HepG2 (cell line): Measurements from ENCODE around the gene USP20. TPM values are rescaled to one million over a fixed set of nuclear protein-coding genes. Genes with fewer than 3 reads are reported as not detected.

Experiments used
- CAMTA2 ChIP-seq: sonication (generic); formaldehyde crosslinking; IDR thresholded peaks from 2 replicates; pipeline ENCODE4 v1.4.0; 2020; ENCODE audit warnings: mild to moderate bottlenecking, missing genetic modification reagents, borderline replicate concordance
- CHCHD3 ChIP-seq: sonication (generic); formaldehyde crosslinking; IDR thresholded peaks from 2 replicates; pipeline ENCODE4 v1.8.0; 2022; ENCODE audit warnings: mild to moderate bottlenecking, missing genetic modification reagents, moderate library complexity
- GTF3A ChIP-seq: sonication (generic); formaldehyde crosslinking; conservative IDR thresholded peaks from 2 replicates; pipeline ENCODE4 v1.4.0; 2020; ENCODE audit warnings: mild to moderate bottlenecking, missing genetic modification reagents
- ISX ChIP-seq: sonication (generic); formaldehyde crosslinking; conservative IDR thresholded peaks from 2 replicates; pipeline ENCODE4 v1.5.0; 2020; ENCODE audit warnings: missing genetic modification reagents
- KIAA2018 ChIP-seq: sonication (generic); formaldehyde crosslinking; IDR thresholded peaks from 2 replicates; pipeline ENCODE4 v1.5.0; 2020; ENCODE audit warnings: mild to moderate bottlenecking, missing genetic modification reagents, borderline replicate concordance
- MBD4 ChIP-seq: IDR thresholded peaks from 2 replicates; pipeline ENCODE4 v1.6.1; 2012; ENCODE audit warnings: low read length, inconsistent platforms, borderline replicate concordance
- NONO ChIP-seq, 2 experiments: fragments of 450-650 bp in 1 of 2; sonication (generic) in 1 of 2; formaldehyde crosslinking in 1 of 2; IDR thresholded peaks in 1 of 2; conservative IDR thresholded peaks in 1 of 2; 2 replicates each; pipeline versions ENCODE4 v1.6.1 to v1.8.0; 2017 to 2022; ENCODE audit warnings: mild to moderate bottlenecking in 1 of 2, missing genetic modification reagents in 1 of 2, moderate library complexity in 1 of 2
- SIX4 ChIP-seq: sonication (generic); formaldehyde crosslinking; IDR thresholded peaks from 2 replicates; pipeline ENCODE4 v1.4.0; 2020; ENCODE audit warnings: missing genetic modification reagents
- TCF7L2 ChIP-seq: IDR thresholded peaks from 2 replicates; pipeline ENCODE4 v1.6.1; 2011; ENCODE audit warnings: mild to moderate bottlenecking, low read depth, low read length, moderate library complexity
- TOE1 ChIP-seq: sonication (generic); formaldehyde crosslinking; IDR thresholded peaks from 2 replicates; pipeline ENCODE4 v1.4.0; 2020; ENCODE audit warnings: mild to moderate bottlenecking, missing genetic modification reagents
- TSC22D2 ChIP-seq: sonication (generic); formaldehyde crosslinking; IDR thresholded peaks from 2 replicates; pipeline ENCODE4 v1.5.1; 2020; ENCODE audit warnings: missing genetic modification reagents, mild to moderate bottlenecking, borderline replicate concordance
- ZIK1 ChIP-seq: sonication (generic); formaldehyde crosslinking; IDR thresholded peaks from 2 replicates; pipeline ENCODE4 v1.5.0; 2020; ENCODE audit warnings: mild to moderate bottlenecking, low read depth, missing genetic modification reagents, borderline replicate concordance
- ZNF251 ChIP-seq: sonication (generic); formaldehyde crosslinking; IDR thresholded peaks from 2 replicates; pipeline ENCODE4 v1.9.0; 2021; ENCODE audit warnings: mild to moderate bottlenecking, missing genetic modification reagents
- ZNF441 ChIP-seq: sonication (generic); formaldehyde crosslinking; IDR thresholded peaks from 2 replicates; pipeline ENCODE4 v1.7.0; 2021; ENCODE audit warnings: missing genetic modification reagents, borderline replicate concordance
- ZNF547 ChIP-seq: sonication (generic); formaldehyde crosslinking; IDR thresholded peaks from 2 replicates; pipeline ENCODE4 v1.5.1; 2020; ENCODE audit warnings: mild to moderate bottlenecking, missing genetic modification reagents
- ZSCAN5A ChIP-seq: sonication (generic); formaldehyde crosslinking; IDR thresholded peaks from 2 replicates; pipeline ENCODE4 v1.8.0; 2022; ENCODE audit warnings: mild to moderate bottlenecking, missing genetic modification reagents, borderline replicate concordance
- polyA plus RNA-seq, 8 experiments: library from polyadenylated mRNA; depleted of rRNA in 3 of 8; stranded (reverse) in 7 of 8; unstranded in 1 of 8; fragments of >200 nt; fragmentation: Illumina TruSeq in 4 of 8; extraction: Trizol in 4 of 8; gene quantifications; 2 replicates each; pipeline versions ENCODE4 v1.2.1 to v1.2.3, GENCODE V29; 2011 to 2016; ENCODE audit warnings: low read depth in 4 of 8, missing spikeins in 1 of 8, mixed read lengths in 1 of 8; ENCODE audit not compliant: insufficient read depth in 1 of 8
- total RNA-seq, 5 experiments: library from RNA; depleted of rRNA; stranded (reverse); fragments of >200 nt; fragmentation: Illumina TruSeq; extraction: Trizol; gene quantifications; 2 replicates each; pipeline ENCODE4 v1.2.3, GENCODE V29; 2016; ENCODE audit warnings: low read depth in 1 of 5
- TF ChIP-seq, protein P1 (sequence below): sonication (generic); formaldehyde crosslinking; IDR thresholded peaks from 2 replicates; pipeline ENCODE4 v1.4.0; 2020; ENCODE audit warnings: missing genetic modification reagents

Gene USP20
- total and polyA plus RNA-seq, 2 of the 13 experiments (the other 11 are each of a cell fraction or from before 2014, with no cell fraction given), result 4.4 to 5.9 TPM

DNA sequence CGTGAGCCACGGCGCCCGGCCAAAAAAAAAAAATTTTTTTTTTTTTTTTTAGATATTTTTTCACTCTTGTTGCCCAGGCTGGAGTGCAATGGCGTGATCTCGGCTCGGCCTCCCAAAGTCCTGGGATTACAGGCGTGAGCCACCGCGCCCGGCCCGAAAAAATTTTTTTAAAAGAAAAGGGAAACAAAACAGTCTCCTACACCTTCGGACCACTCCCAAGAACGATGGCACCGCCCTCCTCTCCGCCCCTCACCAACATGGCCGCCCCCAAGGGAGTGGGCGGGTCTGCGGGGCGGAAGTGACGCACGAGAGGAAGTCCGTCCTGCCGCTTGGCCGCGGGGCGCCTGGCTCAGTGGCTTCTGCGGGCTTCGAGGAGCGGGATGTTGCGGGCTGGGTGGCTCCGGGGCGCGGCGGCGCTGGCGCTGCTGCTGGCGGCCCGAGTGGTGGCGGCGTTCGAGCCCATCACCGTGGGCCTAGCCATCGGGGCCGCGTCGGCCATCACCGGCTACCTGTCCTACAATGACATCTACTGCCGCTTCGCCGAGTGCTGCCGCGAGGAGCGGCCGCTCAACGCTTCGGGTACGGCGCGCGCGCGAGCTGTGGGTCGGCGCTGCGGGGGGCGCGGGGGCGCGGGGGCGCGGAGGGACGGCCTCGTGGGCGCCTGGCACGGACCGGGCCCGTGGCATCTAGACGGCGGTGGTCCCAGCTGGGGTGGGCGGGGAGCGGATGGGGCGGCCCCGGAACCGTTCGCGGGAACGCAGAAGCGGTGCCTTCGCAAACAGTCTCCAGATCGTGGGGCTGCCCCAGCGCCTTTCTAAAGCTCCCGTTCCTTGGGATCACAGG, 32.2 kb upstream of the USP20 start, which contains the start of gene TOR1B (continued):
- TF ChIP-seq KIAA2018 (CRISPR knock-in tag) (no peak), GTF3A (CRISPR knock-in tag) (no peak), NONO (IDR thresholded peaks at IDR 0.05) (no peak), NONO (CRISPR knock-in tag; conservative IDR thresholded peaks at IDR 0.05) (no peak), CHCHD3 (no peak), ZNF547 (CRISPR knock-in tag) (peak; percentile 81), TOE1 (CRISPR knock-in tag) (no peak; the same call in 1 of the 2 replicates), TSC22D2 (CRISPR knock-in tag) (no peak), ZNF441 (CRISPR knock-in tag) (no peak), ISX (CRISPR knock-in tag) (no peak), CAMTA2 (CRISPR knock-in tag) (no peak), ZNF251 (no peak), SIX4 (no peak), TCF7L2 (no peak), ZSCAN5A (CRISPR knock-in tag) (no peak), MBD4 (no peak), ZIK1 (CRISPR knock-in tag) (peak; percentile 53; the same call in 1 of the 2 replicates)
- TF ChIP-seq, protein P1, sequence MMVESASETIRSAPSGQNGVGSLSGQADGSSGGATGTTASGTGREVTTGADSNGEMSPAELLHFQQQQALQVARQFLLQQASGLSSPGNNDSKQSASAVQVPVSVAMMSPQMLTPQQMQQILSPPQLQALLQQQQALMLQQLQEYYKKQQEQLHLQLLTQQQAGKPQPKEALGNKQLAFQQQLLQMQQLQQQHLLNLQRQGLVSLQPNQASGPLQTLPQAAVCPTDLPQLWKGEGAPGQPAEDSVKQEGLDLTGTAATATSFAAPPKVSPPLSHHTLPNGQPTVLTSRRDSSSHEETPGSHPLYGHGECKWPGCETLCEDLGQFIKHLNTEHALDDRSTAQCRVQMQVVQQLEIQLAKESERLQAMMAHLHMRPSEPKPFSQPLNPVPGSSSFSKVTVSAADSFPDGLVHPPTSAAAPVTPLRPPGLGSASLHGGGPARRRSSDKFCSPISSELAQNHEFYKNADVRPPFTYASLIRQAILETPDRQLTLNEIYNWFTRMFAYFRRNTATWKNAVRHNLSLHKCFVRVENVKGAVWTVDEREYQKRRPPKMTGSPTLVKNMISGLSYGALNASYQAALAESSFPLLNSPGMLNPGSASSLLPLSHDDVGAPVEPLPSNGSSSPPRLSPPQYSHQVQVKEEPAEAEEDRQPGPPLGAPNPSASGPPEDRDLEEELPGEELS (CRISPR knock-in tag), result peak; percentile 18; the same call in 1 of the 2 replicates
